K562 (cell line): ENCODE results near the gene IFI30. TPM values are rescaled to one million over a fixed set of nuclear protein-coding genes. Genes with fewer than 3 reads are reported as not detected.

Experiments used
- ATAC-seq: fragments of 200-7000 bp; cut with Tn5 transposase; 3 replicates; pipeline ENCODE4 v1.9.1; 2020; ENCODE audit warnings: moderate library complexity
- BruUV-seq: library from RNA; stranded (reverse); fragments of 400-500 nt; replicated peaks from 2 replicates; lab custom pipeline; 2021; lab: Mats Ljungman, UMichigan
- CTCF ChIA-PET: fragments of 300-600 bp; formaldehyde crosslinking; extraction: SDS; loops from one replicate; lab custom pipeline; 2021; ENCODE audit warnings: low intra/inter-chr PET ratio; lab: Yijun Ruan, JAX
- POLR2A ChIA-PET: fragments of 300-600, 350-650 bp; sonication (Branson Sonifier 250); formaldehyde crosslinking; extraction: SDS; loops from one replicate; lab custom pipeline; 2021; ENCODE audit warnings: antibody characterized with exemption, inconsistent platforms; lab: Yijun Ruan, JAX
- DNase-seq, 4 experiments: peaks; one replicate each; pipeline versions ENCODE4 v3.0.0 to v3.0.0-alpha.2; 2011 to 2018; ENCODE audit warnings: low spot score in 3 of 4, mixed read lengths in 3 of 4; ENCODE audit errors: extremely low read depth in 1 of 4
- FAIRE-seq: peaks from 2 replicates; lab custom pipeline; 2011; peaks lifted over from hg19 to GRCh38; lab: Jason Lieb, UNC
- H2AFZ ChIP-seq: 2 replicates; pipeline ENCODE4 v1.6.0; 2011; ENCODE audit warnings: low read depth, low read length, control low read depth, inconsistent platforms
- H3K27ac ChIP-seq: fragments of 200-600 bp; 3 replicates; pipeline ENCODE4 v1.8.0; 2011; ENCODE audit warnings: low read depth, mild to moderate bottlenecking, control low read depth, inconsistent platforms, low read length, moderate library complexity, mixed read lengths; ENCODE audit errors: extremely low read depth
- H3K27me3 ChIP-seq, 2 experiments: fragments of 300-600 bp in 1 of 2; 2 replicates in 1 of 2; 3 replicates in 1 of 2; pipeline versions ENCODE4 v1.6.0 to v1.8.0; 2011; ENCODE audit warnings: inconsistent platforms in 2 of 2, low read length in 2 of 2, mild to moderate bottlenecking in 1 of 2, mixed read lengths in 1 of 2, moderate library complexity in 1 of 2; ENCODE audit not compliant: control insufficient read depth in 2 of 2, insufficient read depth in 2 of 2
- H3K36me3 ChIP-seq: fragments of 300-600 bp; 3 replicates; pipeline ENCODE4 v1.8.0; 2011; ENCODE audit warnings: mild to moderate bottlenecking, low read length, inconsistent platforms; ENCODE audit not compliant: control insufficient read depth, insufficient read depth
- H3K4me1 ChIP-seq, 2 experiments: fragments of 200-600 bp in 1 of 2; replicated peaks in 1 of 2; 2 replicates in 1 of 2; 3 replicates in 1 of 2; pipeline versions ENCODE4 v1.5.1 to v1.8.0; 2011; ENCODE audit warnings: inconsistent platforms in 2 of 2, low read length in 2 of 2, mild to moderate bottlenecking in 1 of 2, mixed read lengths in 1 of 2, moderate library complexity in 1 of 2; ENCODE audit not compliant: control insufficient read depth in 2 of 2, insufficient read depth in 2 of 2
- H3K4me2 ChIP-seq: 2 replicates; pipeline ENCODE4 v1.6.1; 2011; ENCODE audit warnings: low read length, control low read depth, inconsistent platforms, mixed read lengths; ENCODE audit not compliant: insufficient read depth
- H3K4me3 ChIP-seq: fragments of 200-600 bp; sonication (generic), shearing (Covaris generic); 2 replicates; pipeline ENCODE4 v1.5.1; 2016; ENCODE audit warnings: control low read depth, inconsistent platforms
- H3K79me2 ChIP-seq: fragments of 200-600 bp; 3 replicates; pipeline ENCODE4 v1.8.0; 2011; ENCODE audit warnings: low read length, inconsistent platforms; ENCODE audit not compliant: control insufficient read depth, insufficient read depth
- H3K9ac ChIP-seq, 2 experiments: 2 replicates each; pipeline versions ENCODE4 v1.6.0 to v1.6.1; 2011; ENCODE audit warnings: low read depth in 2 of 2, low read length in 2 of 2, control low read depth in 1 of 2, inconsistent platforms in 1 of 2, mild to moderate bottlenecking in 1 of 2, mixed read lengths in 1 of 2; ENCODE audit not compliant: insufficient read depth in 1 of 2
- H3K9me1 ChIP-seq: one replicate; pipeline ENCODE4 v1.6.0; 2011; ENCODE audit warnings: inconsistent platforms, mild to moderate bottlenecking, low read length, moderate library complexity; ENCODE audit not compliant: control insufficient read depth, insufficient read depth
- H3K9me3 ChIP-seq: replicated peaks from 2 replicates; pipeline ENCODE4 v1.5.1; 2011; ENCODE audit warnings: low read depth, low read length, inconsistent platforms; ENCODE audit not compliant: control insufficient read depth, insufficient read depth
- H4K20me1 ChIP-seq: replicated peaks from 2 replicates; pipeline ENCODE4 v1.6.1; 2011; ENCODE audit warnings: low read length, inconsistent platforms, mixed read lengths; ENCODE audit not compliant: control insufficient read depth, insufficient read depth
- CBFA2T2 ChIP-seq: fragments of 450-650 bp; conservative IDR thresholded peaks from 2 replicates; pipeline ENCODE4 v1.6.1; 2017; ENCODE audit warnings: mild to moderate bottlenecking
- CHD1 ChIP-seq: fragments of 200-600 bp; sonication (generic); IDR thresholded peaks from one replicate; pipeline ENCODE4 v1.6.1; 2012; ENCODE audit warnings: mild to moderate bottlenecking, moderate library complexity, low read length, inconsistent platforms
- DPF2 ChIP-seq: fragments of 450-650 bp; IDR thresholded peaks from 2 replicates; pipeline ENCODE4 v1.6.1; 2016
- FOXJ2 ChIP-seq: fragments of 200-800 bp; sonication (Bioruptor generic); IDR thresholded peaks from 2 replicates; pipeline ENCODE4 v1.6.1; 2016; ENCODE audit warnings: missing genetic modification characterization, missing compliant biosample characterization
- HDAC2 ChIP-seq: fragments of 450-650 bp; IDR thresholded peaks from 2 replicates; pipeline ENCODE4 v1.6.1; 2016; ENCODE audit warnings: mild to moderate bottlenecking
- KHSRP ChIP-seq: fragments of 450-650 bp; IDR thresholded peaks from 2 replicates; pipeline ENCODE4 v1.6.1; 2017
- NCOA4 ChIP-seq: fragments of 450-650 bp; IDR thresholded peaks from 2 replicates; pipeline ENCODE4 v1.6.1; 2018; ENCODE audit warnings: mild to moderate bottlenecking; ENCODE audit not compliant: partially characterized antibody
- NR4A1 ChIP-seq, 2 experiments: fragments of 250-450 bp in 1 of 2; fragments of 450-650 bp in 1 of 2; sonication (Bioruptor Pico) in 1 of 2; IDR thresholded peaks; 2 replicates each; pipeline versions ENCODE4 v1.4.0 to v1.6.1; 2016 to 2020; ENCODE audit warnings: mild to moderate bottlenecking in 2 of 2, missing compliant biosample characterization in 1 of 2, missing genetic modification characterization in 1 of 2, moderate library complexity in 1 of 2
- RBFOX2 ChIP-seq: fragments of 200-400 bp; formaldehyde crosslinking; IDR thresholded peaks from 2 replicates; pipeline ENCODE4 v1.6.1; 2017; ENCODE audit warnings: low read depth, mild to moderate bottlenecking, low read length, moderate library complexity
- RBM14 ChIP-seq: fragments of 200-400 bp; formaldehyde crosslinking; IDR thresholded peaks from 2 replicates; pipeline ENCODE4 v1.6.1; 2018; ENCODE audit warnings: low read depth, mild to moderate bottlenecking, low read length, moderate library complexity, borderline replicate concordance; ENCODE audit not compliant: insufficient read depth
- SREBF1 ChIP-seq: fragments of 150-350 bp; IDR thresholded peaks from 2 replicates; pipeline ENCODE4 v1.6.1; 2014; ENCODE audit warnings: antibody characterized with exemption, low read depth, low read length, borderline replicate concordance
- SRSF9 ChIP-seq: fragments of 200-400 bp; formaldehyde crosslinking; IDR thresholded peaks from 2 replicates; pipeline ENCODE4 v1.6.1; 2017; ENCODE audit warnings: low read depth, low read length, borderline replicate concordance
- TAL1 ChIP-seq: fragments of 450-650 bp; IDR thresholded peaks from 2 replicates; pipeline ENCODE4 v1.6.1; 2016; ENCODE audit warnings: mild to moderate bottlenecking
- TBL1XR1 ChIP-seq, 2 experiments: IDR thresholded peaks; 2 replicates each; pipeline ENCODE4 v1.6.1; 2012; ENCODE audit warnings: improper control_type of control experiment in 2 of 2, low read length in 2 of 2, mild to moderate bottlenecking in 1 of 2
- TFAP4 ChIP-seq: sonication (generic); formaldehyde crosslinking; IDR thresholded peaks from 2 replicates; pipeline ENCODE4 v1.8.0; 2022; ENCODE audit warnings: missing genetic modification reagents, mild to moderate bottlenecking, moderate library complexity, borderline replicate concordance
- TGIF2 ChIP-seq: sonication (generic); formaldehyde crosslinking; IDR thresholded peaks from 2 replicates; pipeline ENCODE4 v1.8.1; 2022; ENCODE audit warnings: mild to moderate bottlenecking, missing genetic modification reagents, moderate library complexity
- WGBS: fragments of 100-300 bp; shearing (Covaris generic); methylation state at CpG from one replicate; pipeline ENCODE4 v1.1.6; 2016; ENCODE audit warnings: low coverage, mixed read lengths; ENCODE audit not compliant: insufficient coverage; ENCODE audit errors: missing lambda C conversion rate; 5-methylcytosine and 5-hydroxymethylcytosine counted together
- in situ Hi-C: fragments of 300-500 bp; cut with MboI; formaldehyde crosslinking; loops from 4 replicates; pipeline ENCODE4 v1.15.0; 2018; ENCODE audit warnings: inconsistent platforms, mixed read lengths
- intact Hi-C: fragments of 100-400 bp; cut with micrococcal nuclease; formaldehyde crosslinking; loops from 2 replicates; pipeline ENCODE4 v1.14.2; 2022
- polyA plus RNA-seq, 8 experiments: library from polyadenylated mRNA; depleted of rRNA in 4 of 8; stranded (reverse) in 5 of 8; unstranded in 3 of 8; fragments of >200 nt; fragmentation: Nextera tagmentation in 2 of 8; fragmentation: Illumina TruSeq in 1 of 8; extraction: Ambion mirVana in 2 of 8; extraction: Trizol in 1 of 8; gene quantifications; 2 replicates each; pipeline versions ENCODE4 v1.2.1 to v1.2.3, GENCODE V29; 2011 to 2014; ENCODE audit warnings: inconsistent platforms in 1 of 8, missing spikeins in 1 of 8
- total RNA-seq, 7 experiments: library from RNA; depleted of rRNA in 6 of 7; stranded (reverse); fragments of >200 nt in 6 of 7; fragmentation: Illumina TruSeq in 2 of 7; extraction: Trizol in 2 of 7; gene quantifications; 2 replicates each; pipeline versions ENCODE4 v1.2.1 to v1.2.3, GENCODE V29; 2011 to 2021; ENCODE audit warnings: low replicate concordance in 1 of 7
- TF ChIP-seq, protein P1 (sequence below): fragments of 250-450 bp; sonication (Bioruptor Pico); IDR thresholded peaks from 2 replicates; pipeline ENCODE4 v1.4.0; 2020; ENCODE audit warnings: borderline replicate concordance
- TF ChIP-seq, protein P2 (sequence below): fragments of 450-650 bp; conservative IDR thresholded peaks from 2 replicates; pipeline ENCODE4 v1.6.1; 2016; ENCODE audit warnings: missing genetic modification characterization, low read depth, mild to moderate bottlenecking, control low read depth, missing compliant biosample characterization

The IFI30 gene
- total and polyA plus RNA-seq, 9 of the 15 experiments (the other 6 are each of a cell fraction or from before 2014, with no cell fraction given) = 63.7 to 430 (median 109) TPM

GRCh38 chr19:18205200-18205892, 31.7 kb downstream of the IFI30 start:
- Histone ChIP-seq H3K9ac (peak overlapping the region; percentile 86 to 95), H3K36me3 (peaks cover 16% of the 10 kb centered on the region; the same call in 1 of the 3 replicates), H3K27me3 (no peaks in the 10 kb centered on the region), H3K4me1 (peaks cover 14 to 45% of the 10 kb centered on the region in 2 experiments; a peak in 4 of 5 replicates), H2AFZ (peak overlapping the region; percentile 90), H3K4me3 (peak overlapping the region; percentile 68), H3K27ac (peak overlapping the region; percentile 86), H3K9me3 (no peaks in the 10 kb centered on the region), H3K9me1 (no peaks in the 10 kb centered on the region), H3K79me2 (peaks cover 25% of the 10 kb centered on the region), H4K20me1 (no peaks in the 10 kb centered on the region; the same call in 1 of the 2 replicates), H3K4me2 (peak overlapping the region; percentile 82)
- WGBS = 30% methylated on average over 32 of the region's 36 CpGs
- ChIA-PET CTCF (interaction anchor here (0.5 to 1.1 kb wide), 2 partner anchors 69 to 118 kb away, joined by 3 to 4 read pairs; partner anchors contain the start of gene LSM4), POLR2A (interaction anchor here (0.6 to 3.5 kb wide), 14 partner anchors 9 to 371 kb away, joined by 3 to 28 read pairs (median 4); partner anchors contain the start of genes GDF15, IQCN, JUND and MPV17L2)
- FAIRE-seq = no peak
- BruUV-seq = no TSS peak
- intact Hi-C loops (loop anchor here (5.0 kb wide), 1 partner anchor 122 kb away; no protein-coding TSS in a partner anchor), in situ Hi-C loops (loop anchor here (5.0 kb wide), 1 partner anchor 47 kb away; no protein-coding TSS in a partner anchor)
- peak; percentile 65 to 87 (median 70) for DNase-seq
- peak; percentile 56 for ATAC-seq
- TF ChIP-seq TBL1XR1 (IDR thresholded peaks at IDR 0.05; ENCODE audit: low read length in 2 of 2) (no peak), SREBF1 (no peak), KHSRP (no peak), SRSF9 (no peak), NCOA4 (no peak), DPF2 (no peak), NR4A1 (CRISPR knock-in tag; IDR thresholded peaks at IDR 0.05) (no peak), NR4A1 (tag; IDR thresholded peaks at IDR 0.05) (no peak), TAL1 (no peak), FOXJ2 (tag) (no peak), TFAP4 (CRISPR knock-in tag) (peak; percentile 80), TGIF2 (CRISPR knock-in tag) (no peak), RBM14 (no peak), CBFA2T2 (no peak), CHD1 (no peak), HDAC2 (no peak), RBFOX2 (peak; percentile 75)
- TF ChIP-seq, protein P1, sequence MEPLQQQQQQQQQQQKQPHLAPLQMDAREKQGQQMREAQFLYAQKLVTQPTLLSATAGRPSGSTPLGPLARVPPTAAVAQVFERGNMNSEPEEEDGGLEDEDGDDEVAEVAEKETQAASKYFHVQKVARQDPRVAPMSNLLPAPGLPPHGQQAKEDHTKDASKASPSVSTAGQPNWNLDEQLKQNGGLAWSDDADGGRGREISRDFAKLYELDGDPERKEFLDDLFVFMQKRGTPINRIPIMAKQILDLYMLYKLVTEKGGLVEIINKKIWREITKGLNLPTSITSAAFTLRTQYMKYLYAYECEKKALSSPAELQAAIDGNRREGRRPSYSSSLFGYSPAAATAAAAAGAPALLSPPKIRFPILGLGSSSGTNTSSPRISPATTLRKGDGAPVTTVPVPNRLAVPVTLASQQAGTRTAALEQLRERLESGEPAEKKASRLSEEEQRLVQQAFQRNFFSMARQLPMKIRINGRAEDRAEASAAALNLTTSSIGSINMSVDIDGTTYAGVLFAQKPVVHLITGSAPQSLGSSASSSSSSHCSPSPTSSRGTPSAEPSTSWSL (CRISPR knock-in tag) = no peak
- TF ChIP-seq, protein P2, sequence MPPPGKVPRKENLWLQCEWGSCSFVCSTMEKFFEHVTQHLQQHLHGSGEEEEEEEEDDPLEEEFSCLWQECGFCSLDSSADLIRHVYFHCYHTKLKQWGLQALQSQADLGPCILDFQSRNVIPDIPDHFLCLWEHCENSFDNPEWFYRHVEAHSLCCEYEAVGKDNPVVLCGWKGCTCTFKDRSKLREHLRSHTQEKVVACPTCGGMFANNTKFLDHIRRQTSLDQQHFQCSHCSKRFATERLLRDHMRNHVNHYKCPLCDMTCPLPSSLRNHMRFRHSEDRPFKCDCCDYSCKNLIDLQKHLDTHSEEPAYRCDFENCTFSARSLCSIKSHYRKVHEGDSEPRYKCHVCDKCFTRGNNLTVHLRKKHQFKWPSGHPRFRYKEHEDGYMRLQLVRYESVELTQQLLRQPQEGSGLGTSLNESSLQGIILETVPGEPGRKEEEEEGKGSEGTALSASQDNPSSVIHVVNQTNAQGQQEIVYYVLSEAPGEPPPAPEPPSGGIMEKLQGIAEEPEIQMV (tag) = no peak
